ENCODE data around the gene RNASEH2A. TPM values are rescaled to one million over a fixed set of nuclear protein-coding genes. Genes with fewer than 3 reads are reported as not detected.

The RNASEH2A gene
- total RNA-seq, 4 donors from 2014 or later, result 7.1 to 19.2 (median 14.9) TPM

- DNase-seq, result peak; percentile 67
- intact Hi-C loops (cut with DNase I), result no loop called here
Observed at GRCh38 chr19:12782174-12782423, 24.3 kb upstream of the RNASEH2A start.

GRCh38 chr19:12782424-12783290 lies 23.7 kb upstream of the RNASEH2A start:
- Histone ChIP-seq H3K4me3 (peak overlapping the region; percentile 43 to 70 (median 55)), H3K9me3 (no peaks in the 10 kb centered on the region), H3K4me1 (peaks cover 72 to 89% (median 74%) of the 10 kb centered on the region in 3 donors), H3K36me3 (no peaks in the 10 kb centered on the region), H3K27me3 (no peaks in the 10 kb centered on the region), H3K27ac (peak overlapping the region; percentile 99)
- 0% methylated on average over 4 to 20 of the region's 88 CpGs for WGBS, 2 donors
- peak in 4 of 6 experiments; percentile 5 to 20 (median 16) for TF ChIP-seq CTCF (IDR thresholded peaks at IDR 0.05)
- TF ChIP-seq POLR2A (IDR thresholded peaks at IDR 0.05), result peak in 3 of 4 donors; percentile 29 to 76 (median 62)
- DNase-seq, result peak; percentile 67
- intact Hi-C loops (cut with DNase I), result no loop called here

More at GRCh38 chr19:12782174-12782423, 24.3 kb upstream of the RNASEH2A start:
- Histone ChIP-seq H3K27me3 (no peaks in the 10 kb centered on the region), H3K27ac (peak overlapping the region; percentile 99), H3K36me3 (no peaks in the 10 kb centered on the region), H3K4me3 (peak overlapping the region; percentile 43 to 70 (median 55)), H3K4me1 (peaks cover 71 to 89% (median 72%) of the 10 kb centered on the region in 3 donors), H3K9me3 (no peaks in the 10 kb centered on the region)
- WGBS, 2 donors, result 0% methylated on average over 6 of the region's 12 CpGs; no CpG with 5 or more reads in 1 of the 2 donors
- TF ChIP-seq CTCF (IDR thresholded peaks at IDR 0.05) (no peak), POLR2A (IDR thresholded peaks at IDR 0.05) (no peak)

- no peaks in the 10 kb centered on the region for H3K27me3 ChIP-seq
- peak overlapping the region; percentile 43 to 70 (median 55) for H3K4me3 ChIP-seq
- no peaks in the 10 kb centered on the region for H3K36me3 ChIP-seq
- 4 to 19% methylated on average over 4 to 5 of the region's 16 CpGs for WGBS, 2 donors
- peak overlapping the region; percentile 99 for H3K27ac ChIP-seq
- intact Hi-C loops (cut with DNase I), result no loop called here
- no peaks in the 10 kb centered on the region for H3K9me3 ChIP-seq
- TF ChIP-seq CTCF (IDR thresholded peaks at IDR 0.05) (peak in 1 of 6 experiments; percentile 6), POLR2A (IDR thresholded peaks at IDR 0.05) (peak in 1 of 4 donors; percentile 12)
- H3K4me1 ChIP-seq, result peaks cover 79 to 89% (median 80%) of the 10 kb centered on the region in 3 donors
- DNase-seq, result no peak
Observed at GRCh38 chr19:12783291-12783848, 23.0 kb upstream of the RNASEH2A start.

- intact Hi-C loops (cut with DNase I), result no loop called here
- DNase-seq, result no peak
- H3K27me3 ChIP-seq, result no peaks in the 10 kb centered on the region
- peaks cover 79 to 89% (median 80%) of the 10 kb centered on the region in 3 donors for H3K4me1 ChIP-seq
- H3K36me3 ChIP-seq, result no peaks in the 10 kb centered on the region
- peak overlapping the region; percentile 99 for H3K27ac ChIP-seq
- no peak for TF ChIP-seq CTCF (IDR thresholded peaks at IDR 0.05)
- no peak for TF ChIP-seq POLR2A (IDR thresholded peaks at IDR 0.05)
- peak overlapping the region in 3 of 4 donors; percentile 52 to 70 (median 58) for H3K4me3 ChIP-seq
- H3K9me3 ChIP-seq, result no peaks in the 10 kb centered on the region
- WGBS, 2 donors, result 0 to 50% methylated on average over 1 to 2 of the region's 19 CpGs
Observed at GRCh38 chr19:12783849-12784393, 22.5 kb upstream of the RNASEH2A start.

- Histone ChIP-seq H3K9me3 (no peaks in the 10 kb centered on the region), H3K27me3 (no peaks in the 10 kb centered on the region), H3K4me1 (peaks cover 78 to 89% (median 80%) of the 10 kb centered on the region in 3 donors), H3K4me3 (peak overlapping the region in 3 of 4 donors; percentile 22 to 70 (median 58)), H3K27ac (peak overlapping the region; percentile 99), H3K36me3 (no peaks in the 10 kb centered on the region)
- WGBS, 2 donors, result 25 to 38% methylated on average over 9 to 10 of the region's 10 CpGs
- TF ChIP-seq POLR2A (IDR thresholded peaks at IDR 0.05) (no peak), CTCF (IDR thresholded peaks at IDR 0.05) (no peak)
- no peak for DNase-seq
- intact Hi-C loops (cut with DNase I), result no loop called here
Observed at GRCh38 chr19:12784394-12784870, 22.0 kb upstream of the RNASEH2A start.
